AG10803 (cell line): ENCODE data around the gene CHL1.

ENCODE experiments used
- DNase-seq: peaks from one replicate; pipeline ENCODE4 v3.0.0; 2010; ENCODE audit warnings: low read depth
- H3K4me3 ChIP-seq: 2 replicates; pipeline ENCODE4 v1.5.1; 2011; ENCODE audit warnings: mild to moderate bottlenecking, low read length, control low read depth
- TF ChIP-seq, protein P1 (sequence below): conservative IDR thresholded peaks from 2 replicates; pipeline ENCODE4 v1.5.1; 2011; ENCODE audit warnings: mild to moderate bottlenecking, low read length, control low read depth, inconsistent platforms

The CHL1 gene

DNA sequence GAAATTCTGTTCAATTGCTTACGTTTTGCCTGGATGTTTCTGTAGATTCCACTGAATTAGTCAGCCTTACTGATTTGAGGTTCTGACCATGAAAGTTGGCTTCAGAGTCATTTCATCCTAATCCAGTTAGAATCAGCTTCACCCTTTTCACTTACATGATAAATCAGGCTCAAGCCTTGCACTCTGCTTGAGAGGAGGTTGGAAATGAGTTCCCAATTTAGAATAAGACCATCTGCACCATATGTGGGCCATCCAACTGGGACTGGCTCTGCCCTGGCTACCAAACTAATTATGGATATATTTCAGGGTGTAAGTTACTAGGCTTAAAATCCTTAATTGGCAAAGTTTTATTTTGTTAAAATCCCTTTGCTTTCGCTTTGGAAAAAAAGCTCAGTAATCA is 255.7 kb downstream of the CHL1 start:
- no peak for DNase-seq
- TF ChIP-seq, protein P1, sequence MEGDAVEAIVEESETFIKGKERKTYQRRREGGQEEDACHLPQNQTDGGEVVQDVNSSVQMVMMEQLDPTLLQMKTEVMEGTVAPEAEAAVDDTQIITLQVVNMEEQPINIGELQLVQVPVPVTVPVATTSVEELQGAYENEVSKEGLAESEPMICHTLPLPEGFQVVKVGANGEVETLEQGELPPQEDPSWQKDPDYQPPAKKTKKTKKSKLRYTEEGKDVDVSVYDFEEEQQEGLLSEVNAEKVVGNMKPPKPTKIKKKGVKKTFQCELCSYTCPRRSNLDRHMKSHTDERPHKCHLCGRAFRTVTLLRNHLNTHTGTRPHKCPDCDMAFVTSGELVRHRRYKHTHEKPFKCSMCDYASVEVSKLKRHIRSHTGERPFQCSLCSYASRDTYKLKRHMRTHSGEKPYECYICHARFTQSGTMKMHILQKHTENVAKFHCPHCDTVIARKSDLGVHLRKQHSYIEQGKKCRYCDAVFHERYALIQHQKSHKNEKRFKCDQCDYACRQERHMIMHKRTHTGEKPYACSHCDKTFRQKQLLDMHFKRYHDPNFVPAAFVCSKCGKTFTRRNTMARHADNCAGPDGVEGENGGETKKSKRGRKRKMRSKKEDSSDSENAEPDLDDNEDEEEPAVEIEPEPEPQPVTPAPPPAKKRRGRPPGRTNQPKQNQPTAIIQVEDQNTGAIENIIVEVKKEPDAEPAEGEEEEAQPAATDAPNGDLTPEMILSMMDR: no peak
- no peak overlapping the region for H3K4me3 ChIP-seq

DNA sequence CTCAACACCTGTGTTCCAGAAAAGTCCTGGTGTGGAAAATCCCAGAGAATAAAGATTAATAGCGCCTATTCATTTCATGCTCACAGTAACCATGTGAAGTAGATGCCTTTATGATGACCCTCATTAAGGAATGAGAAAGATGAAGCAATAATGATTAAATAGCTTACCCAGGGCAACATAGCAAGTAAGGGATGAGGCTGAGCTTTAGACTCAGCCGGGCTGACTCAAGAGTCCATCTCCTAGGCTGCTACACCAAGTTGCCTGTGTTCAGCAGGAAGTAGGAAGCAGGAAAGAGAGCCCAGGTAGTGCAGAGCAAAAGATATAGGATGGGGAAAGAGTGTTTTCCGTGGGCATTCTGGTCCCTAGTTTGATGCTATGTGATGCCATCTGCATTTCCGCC is 256.5 kb downstream of the CHL1 start:
- no peak overlapping the region for H3K4me3 ChIP-seq
- TF ChIP-seq, protein P1: no peak
- DNase-seq: no peak

DNA sequence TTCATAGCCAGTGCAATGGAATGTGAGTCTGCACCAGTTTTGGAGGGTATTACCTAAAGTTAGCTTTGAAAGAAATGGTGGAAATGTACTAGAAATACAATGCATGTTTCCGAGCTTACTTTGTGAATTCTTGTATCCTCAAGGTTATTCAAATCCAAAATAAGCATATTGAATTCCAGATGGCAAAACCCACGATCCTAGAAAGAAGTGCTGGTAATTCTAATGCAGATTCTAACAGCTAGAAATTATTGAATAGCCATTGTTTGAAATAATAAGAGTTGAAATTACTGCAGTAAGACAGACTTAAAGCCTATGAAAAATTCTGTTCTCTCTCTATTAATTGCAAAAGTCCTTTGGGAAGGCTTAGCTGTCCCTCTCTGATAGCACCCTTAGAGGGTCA is 258.4 kb downstream of the CHL1 start:
- TF ChIP-seq, protein P1: no peak
- no peak for DNase-seq
- no peak overlapping the region for H3K4me3 ChIP-seq

DNA sequence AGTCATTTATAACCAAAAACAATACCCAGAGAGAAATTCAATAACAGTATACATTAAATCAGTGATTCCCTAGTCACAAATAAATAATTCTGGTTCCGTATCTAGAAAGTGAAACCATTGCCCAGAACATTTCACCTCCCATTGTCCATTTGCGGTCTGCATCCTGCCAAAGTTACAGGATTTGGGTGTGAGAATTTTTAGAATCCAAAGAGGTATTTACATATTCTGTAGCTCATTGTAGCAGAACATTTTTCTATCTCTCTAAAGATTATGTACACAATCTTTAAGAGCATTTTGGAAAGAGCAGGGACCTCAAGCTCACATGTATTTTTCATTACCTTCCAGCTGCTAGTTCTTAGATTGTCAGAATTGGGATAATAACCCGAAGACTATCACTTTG is 261.6 kb downstream of the CHL1 start:
- TF ChIP-seq, protein P1: no peak
- H3K4me3 ChIP-seq: no peak overlapping the region
- DNase-seq: no peak

DNA sequence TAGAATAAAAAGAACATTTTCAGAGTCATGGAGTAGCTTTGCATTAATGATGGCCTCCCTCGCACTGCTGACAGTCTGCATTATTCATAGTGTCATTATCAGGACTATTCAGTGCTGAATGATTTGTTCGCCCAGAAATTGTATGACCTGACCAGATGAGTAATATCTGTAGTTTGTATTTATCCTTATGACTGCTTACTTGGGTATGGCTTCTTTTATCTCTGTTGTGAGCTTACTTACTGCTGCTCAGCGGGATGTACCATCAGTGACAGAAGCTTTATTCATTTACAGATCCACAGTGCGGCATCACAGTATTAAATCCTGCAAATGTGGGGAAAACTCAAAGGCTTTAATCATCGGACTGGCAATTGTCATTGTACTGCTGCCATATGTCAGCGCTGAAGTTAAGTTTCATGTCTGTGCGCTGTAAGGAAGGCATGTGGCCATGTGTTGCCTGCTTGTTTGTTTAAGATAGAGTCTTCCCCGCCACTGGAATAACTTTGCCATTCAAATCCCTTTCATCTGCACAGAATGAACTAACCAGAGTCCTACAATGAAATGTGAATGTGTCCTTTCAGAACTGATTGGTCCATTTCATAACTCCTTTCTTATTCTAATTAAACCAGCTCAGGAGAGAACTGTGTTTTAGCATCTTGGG is 262.2 kb downstream of the CHL1 start:
- no peak for DNase-seq
- TF ChIP-seq, protein P1: no peak
- H3K4me3 ChIP-seq: no peak overlapping the region
